K562 (cell line): Measurements from ENCODE around the gene CREB3L1. TPM values are rescaled to one million over a fixed set of nuclear protein-coding genes. Genes with fewer than 3 reads are reported as not detected.

ENCODE experiments used
- BRF2 ChIP-seq: IDR thresholded peaks from 3 replicates; pipeline ENCODE4 v1.6.1; 2011; ENCODE audit warnings: borderline replicate concordance, mild to moderate bottlenecking; ENCODE audit not compliant: insufficient read length, insufficient read depth
- CTBP1 ChIP-seq: fragments of 450-650 bp; IDR thresholded peaks from 2 replicates; pipeline ENCODE4 v1.6.1; 2016; ENCODE audit warnings: borderline replicate concordance
- FOXM1 ChIP-seq, 2 experiments: fragments of 450-650 bp in 1 of 2; sonication (generic) in 1 of 2; formaldehyde crosslinking in 1 of 2; IDR thresholded peaks; 2 replicates each; pipeline versions ENCODE4 v1.6.1 to v1.9.0; 2017 to 2022; ENCODE audit warnings: low read depth in 2 of 2, mild to moderate bottlenecking in 2 of 2, missing genetic modification reagents in 1 of 2, moderate library complexity in 1 of 2
- GTF2A2 ChIP-seq: IDR thresholded peaks from 2 replicates; pipeline ENCODE4 v1.6.1; 2016; ENCODE audit warnings: mild to moderate bottlenecking, missing genetic modification characterization, missing compliant biosample characterization
- RBM14 ChIP-seq: fragments of 200-400 bp; formaldehyde crosslinking; IDR thresholded peaks from 2 replicates; pipeline ENCODE4 v1.6.1; 2018; ENCODE audit warnings: low read depth, mild to moderate bottlenecking, low read length, moderate library complexity, borderline replicate concordance; ENCODE audit not compliant: insufficient read depth
- SP1 ChIP-seq: sonication (generic); formaldehyde crosslinking; IDR thresholded peaks from 2 replicates; pipeline ENCODE4 v1.8.1; 2022; ENCODE audit warnings: mild to moderate bottlenecking, missing genetic modification reagents
- SRSF9 ChIP-seq: fragments of 200-400 bp; formaldehyde crosslinking; IDR thresholded peaks from 2 replicates; pipeline ENCODE4 v1.6.1; 2017; ENCODE audit warnings: low read depth, low read length, borderline replicate concordance
- TCF15 ChIP-seq: fragments of 250-450 bp; sonication (Bioruptor Pico); IDR thresholded peaks from 2 replicates; pipeline ENCODE4 v1.8.0; 2022; ENCODE audit warnings: moderate library complexity, mild to moderate bottlenecking, inconsistent platforms
- ZC3H4 ChIP-seq: sonication (generic); formaldehyde crosslinking; IDR thresholded peaks from 2 replicates; pipeline ENCODE4 v1.9.0; 2021; ENCODE audit warnings: missing genetic modification reagents, borderline replicate concordance
- ZNF217 ChIP-seq: sonication (generic); formaldehyde crosslinking; IDR thresholded peaks from 2 replicates; pipeline ENCODE4 v1.8.0; 2022; ENCODE audit warnings: mild to moderate bottlenecking, missing genetic modification reagents
- ZNF224 ChIP-seq: sonication (generic); formaldehyde crosslinking; IDR thresholded peaks from 2 replicates; pipeline ENCODE4 v1.8.0; 2022; ENCODE audit warnings: mild to moderate bottlenecking, missing genetic modification reagents
- ZNF316 ChIP-seq: fragments of 450-650 bp; IDR thresholded peaks from 2 replicates; pipeline ENCODE4 v1.6.1; 2016
- ZNF384 ChIP-seq: IDR thresholded peaks from 2 replicates; pipeline ENCODE4 v1.6.1; 2012; ENCODE audit warnings: low read depth, low read length, improper control_type of control experiment
- ZNF561 ChIP-seq: fragments of 450-650 bp; formaldehyde crosslinking; conservative IDR thresholded peaks from 2 replicates; pipeline ENCODE4 v1.4.0; 2020; ENCODE audit warnings: mild to moderate bottlenecking, moderate library complexity
- ZNF655 ChIP-seq: fragments of 250-450 bp; sonication (Bioruptor Pico); IDR thresholded peaks from 2 replicates; pipeline ENCODE4 v1.5.0; 2021
- ZSCAN29 ChIP-seq: fragments of 450-650 bp; IDR thresholded peaks from 2 replicates; pipeline ENCODE4 v1.6.1; 2017
- polyA plus RNA-seq, 8 experiments: library from polyadenylated mRNA; depleted of rRNA in 4 of 8; stranded (reverse) in 5 of 8; unstranded in 3 of 8; fragments of >200 nt; fragmentation: Nextera tagmentation in 2 of 8; fragmentation: Illumina TruSeq in 1 of 8; extraction: Ambion mirVana in 2 of 8; extraction: Trizol in 1 of 8; gene quantifications; 2 replicates each; pipeline versions ENCODE4 v1.2.1 to v1.2.3, GENCODE V29; 2011 to 2014; ENCODE audit warnings: inconsistent platforms in 1 of 8, missing spikeins in 1 of 8
- total RNA-seq, 7 experiments: library from RNA; depleted of rRNA in 6 of 7; stranded (reverse); fragments of >200 nt in 6 of 7; fragmentation: Illumina TruSeq in 2 of 7; extraction: Trizol in 2 of 7; gene quantifications; 2 replicates each; pipeline versions ENCODE4 v1.2.1 to v1.2.3, GENCODE V29; 2011 to 2021; ENCODE audit warnings: low replicate concordance in 1 of 7
- TF ChIP-seq, protein P1 (sequence below): sonication (generic); formaldehyde crosslinking; IDR thresholded peaks from 2 replicates; pipeline ENCODE4 v1.8.1; 2023; ENCODE audit warnings: mild to moderate bottlenecking, missing genetic modification reagents
- TF ChIP-seq, protein P2 (sequence below): fragments of 450-650 bp; conservative IDR thresholded peaks from 2 replicates; pipeline ENCODE4 v1.6.1; 2016; ENCODE audit warnings: missing genetic modification characterization, low read depth, mild to moderate bottlenecking, control low read depth, missing compliant biosample characterization

The CREB3L1 gene
- total and polyA plus RNA-seq, 9 of the 15 experiments (the other 6 are each of a cell fraction or from before 2014, with no cell fraction given): 1.2 to 27.6 (median 3.7) TPM

- TF ChIP-seq RBM14 (no peak), ZC3H4 (CRISPR knock-in tag) (no peak; the same call in 1 of the 2 replicates), ZNF655 (CRISPR knock-in tag) (no peak), BRF2 (no peak), SRSF9 (no peak), ZNF561 (CRISPR knock-in tag) (no peak), ZNF217 (CRISPR knock-in tag) (no peak), ZNF316 (peak; percentile 89), GTF2A2 (tag) (no peak), FOXM1 (IDR thresholded peaks at IDR 0.05; ENCODE audit: low read depth) (peak; percentile 11; the same call in 1 of the 2 replicates), FOXM1 (CRISPR knock-in tag; IDR thresholded peaks at IDR 0.05; ENCODE audit: low read depth) (no peak; the same call in 1 of the 2 replicates), ZNF224 (CRISPR knock-in tag) (no peak), ZNF384 (no peak), CTBP1 (peak; percentile 73; the same call in 1 of the 2 replicates), ZSCAN29 (no peak), TCF15 (CRISPR knock-in tag) (no peak), SP1 (CRISPR knock-in tag) (peak; percentile 67)
- TF ChIP-seq, protein P1, sequence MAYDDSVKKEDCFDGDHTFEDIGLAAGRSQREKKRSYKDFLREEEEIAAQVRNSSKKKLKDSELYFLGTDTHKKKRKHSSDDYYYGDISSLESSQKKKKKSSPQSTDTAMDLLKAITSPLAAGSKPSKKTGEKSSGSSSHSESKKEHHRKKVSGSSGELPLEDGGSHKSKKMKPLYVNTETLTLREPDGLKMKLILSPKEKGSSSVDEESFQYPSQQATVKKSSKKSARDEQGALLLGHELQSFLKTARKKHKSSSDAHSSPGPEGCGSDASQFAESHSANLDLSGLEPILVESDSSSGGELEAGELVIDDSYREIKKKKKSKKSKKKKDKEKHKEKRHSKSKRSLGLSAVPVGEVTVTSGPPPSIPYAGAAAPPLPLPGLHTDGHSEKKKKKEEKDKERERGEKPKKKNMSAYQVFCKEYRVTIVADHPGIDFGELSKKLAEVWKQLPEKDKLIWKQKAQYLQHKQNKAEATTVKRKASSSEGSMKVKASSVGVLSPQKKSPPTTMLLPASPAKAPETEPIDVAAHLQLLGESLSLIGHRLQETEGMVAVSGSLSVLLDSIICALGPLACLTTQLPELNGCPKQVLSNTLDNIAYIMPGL (CRISPR knock-in tag): no peak
- TF ChIP-seq, protein P2, sequence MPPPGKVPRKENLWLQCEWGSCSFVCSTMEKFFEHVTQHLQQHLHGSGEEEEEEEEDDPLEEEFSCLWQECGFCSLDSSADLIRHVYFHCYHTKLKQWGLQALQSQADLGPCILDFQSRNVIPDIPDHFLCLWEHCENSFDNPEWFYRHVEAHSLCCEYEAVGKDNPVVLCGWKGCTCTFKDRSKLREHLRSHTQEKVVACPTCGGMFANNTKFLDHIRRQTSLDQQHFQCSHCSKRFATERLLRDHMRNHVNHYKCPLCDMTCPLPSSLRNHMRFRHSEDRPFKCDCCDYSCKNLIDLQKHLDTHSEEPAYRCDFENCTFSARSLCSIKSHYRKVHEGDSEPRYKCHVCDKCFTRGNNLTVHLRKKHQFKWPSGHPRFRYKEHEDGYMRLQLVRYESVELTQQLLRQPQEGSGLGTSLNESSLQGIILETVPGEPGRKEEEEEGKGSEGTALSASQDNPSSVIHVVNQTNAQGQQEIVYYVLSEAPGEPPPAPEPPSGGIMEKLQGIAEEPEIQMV: no peak
Observed at GRCh38 chr11:46242952-46243795, 34.3 kb upstream of the CREB3L1 start (continued).
